Lower leg skin (tissue), 4 donors: ENCODE data around the gene NOX5. TPM values are rescaled to one million over a fixed set of nuclear protein-coding genes. Genes with fewer than 3 reads are reported as not detected.
"Not testable (repeated sequence)": the region's sequence is repeated elsewhere in the genome, so short reads cannot be mapped to it uniquely, and the experiment has no call there.

ENCODE experiments used
- DNase-seq, 2 donors: peaks; one replicate each; pipeline ENCODE4 v3.0.0-alpha.2; 2019; ENCODE audit warnings: low spot score in 2 of 2
- H3K4me3 ChIP-seq: fragments of 200-600 bp; sonication (generic); 2 replicates; pipeline ENCODE4 v1.5.1; 2017; ENCODE audit warnings: mild to moderate bottlenecking, low read depth; ENCODE audit not compliant: poor library complexity, severe bottlenecking
- POLR2A ChIP-seq, 2 donors: fragments of 450-650 bp; IDR thresholded peaks; one replicate each; pipeline ENCODE4 v1.6.1; 2016 to 2017; ENCODE audit warnings: antibody characterized with exemption in 2 of 2, mild to moderate bottlenecking in 1 of 2, moderate library complexity in 1 of 2
- WGBS, 2 donors: methylation state at CpG; one replicate each; pipeline ENCODE4 v1.1.5; 2018; 5-methylcytosine and 5-hydroxymethylcytosine counted together
- intact Hi-C: fragments of 100-400 bp; cut with DNase I; formaldehyde crosslinking; loops from one replicate; pipeline ENCODE4 v1.15.0; 2023; ENCODE audit warnings: low total_unique reads
- total RNA-seq, 4 donors: library from RNA; depleted of rRNA; stranded (reverse); fragments of >200 nt; gene quantifications; one replicate each; pipeline ENCODE4 v1.1.0, GENCODE V29; 2016
- TF ChIP-seq, protein P1 (sequence below), 3 donors: fragments of 450-650 bp; IDR thresholded peaks; one replicate each; pipeline ENCODE4 v1.5.1; 2016; ENCODE audit warnings: antibody characterized with exemption in 3 of 3, mild to moderate bottlenecking in 3 of 3, moderate library complexity in 2 of 3

Gene NOX5
- total RNA-seq, result under 1 TPM; 0.04 to 0.29 (median 0.12) TPM

- intact Hi-C loops, result no loop called here
- DNase-seq, result peak in 1 of 2 donors; percentile 36
- WGBS, 2 donors, result 71 to 74% methylated on average over 1 of the region's 1 CpG
- no peak for TF ChIP-seq POLR2A (IDR thresholded peaks at IDR 0.05)
- TF ChIP-seq, protein P1, sequence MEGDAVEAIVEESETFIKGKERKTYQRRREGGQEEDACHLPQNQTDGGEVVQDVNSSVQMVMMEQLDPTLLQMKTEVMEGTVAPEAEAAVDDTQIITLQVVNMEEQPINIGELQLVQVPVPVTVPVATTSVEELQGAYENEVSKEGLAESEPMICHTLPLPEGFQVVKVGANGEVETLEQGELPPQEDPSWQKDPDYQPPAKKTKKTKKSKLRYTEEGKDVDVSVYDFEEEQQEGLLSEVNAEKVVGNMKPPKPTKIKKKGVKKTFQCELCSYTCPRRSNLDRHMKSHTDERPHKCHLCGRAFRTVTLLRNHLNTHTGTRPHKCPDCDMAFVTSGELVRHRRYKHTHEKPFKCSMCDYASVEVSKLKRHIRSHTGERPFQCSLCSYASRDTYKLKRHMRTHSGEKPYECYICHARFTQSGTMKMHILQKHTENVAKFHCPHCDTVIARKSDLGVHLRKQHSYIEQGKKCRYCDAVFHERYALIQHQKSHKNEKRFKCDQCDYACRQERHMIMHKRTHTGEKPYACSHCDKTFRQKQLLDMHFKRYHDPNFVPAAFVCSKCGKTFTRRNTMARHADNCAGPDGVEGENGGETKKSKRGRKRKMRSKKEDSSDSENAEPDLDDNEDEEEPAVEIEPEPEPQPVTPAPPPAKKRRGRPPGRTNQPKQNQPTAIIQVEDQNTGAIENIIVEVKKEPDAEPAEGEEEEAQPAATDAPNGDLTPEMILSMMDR (IDR thresholded peaks at IDR 0.05), result no peak
- no peak within 1 kb of the TSS for H3K4me3 ChIP-seq
These were observed at the start of gene NOX5 for GRCh38 chr15:69014454-69014853. Gene NOX5 (plus strand): TSS chr15:69014695. CDS start chr15:69014736, 41 bp downstream.

- TF ChIP-seq, protein P1 (IDR thresholded peaks at IDR 0.05), result no peak
- no peak for TF ChIP-seq POLR2A (IDR thresholded peaks at IDR 0.05)
- no peak for DNase-seq
- no peak overlapping the region for H3K4me3 ChIP-seq
- intact Hi-C loops, result no loop called here
- WGBS, 2 donors, result 47 to 53% methylated on average over 5 of the region's 5 CpGs
These were observed 47.5 kb upstream of the NOX5 start for GRCh38 chr15:68966996-68967395.

GRCh38 chr15:68967948-68968347 is 46.5 kb upstream of the NOX5 start:
- no peak for TF ChIP-seq POLR2A (IDR thresholded peaks at IDR 0.05)
- TF ChIP-seq, protein P1 (IDR thresholded peaks at IDR 0.05), result no peak
- no peak overlapping the region for H3K4me3 ChIP-seq
- no peak for DNase-seq
- intact Hi-C loops, result no loop called here

DNA sequence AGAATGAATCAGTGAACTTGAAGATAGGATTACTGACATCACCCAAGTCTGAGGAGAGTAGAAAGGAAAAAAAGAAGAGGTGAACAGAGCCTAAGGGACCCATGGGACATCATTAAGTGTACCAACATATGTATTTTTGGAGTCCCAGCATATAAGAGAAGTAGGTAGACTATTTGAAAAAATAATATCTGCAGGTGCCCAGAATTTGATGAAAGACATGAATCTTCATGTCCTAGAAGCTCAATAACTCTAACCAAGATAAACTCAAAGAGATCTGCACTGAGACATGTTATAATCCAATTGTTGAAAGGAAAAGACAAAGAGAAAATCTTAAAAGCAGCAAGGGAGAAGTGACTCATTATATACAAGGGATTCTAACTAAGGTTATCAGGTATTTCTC is 45.2 kb upstream of the NOX5 start:
- no peak for TF ChIP-seq POLR2A (IDR thresholded peaks at IDR 0.05)
- TF ChIP-seq, protein P1 (IDR thresholded peaks at IDR 0.05), result no peak
- DNase-seq, result no peak
- intact Hi-C loops, result no loop called here
- no peak overlapping the region for H3K4me3 ChIP-seq

GRCh38 chr15:68972201-68973065 is 42.1 kb upstream of the NOX5 start:
- H3K4me3 ChIP-seq, result no peak overlapping the region
- intact Hi-C loops, result no loop called here
- WGBS, 2 donors, result 51 to 52% methylated on average over 4 of the region's 4 CpGs
- no peak for DNase-seq
- TF ChIP-seq, protein P1 (IDR thresholded peaks at IDR 0.05), result no peak
- no peak for TF ChIP-seq POLR2A (IDR thresholded peaks at IDR 0.05)

DNA sequence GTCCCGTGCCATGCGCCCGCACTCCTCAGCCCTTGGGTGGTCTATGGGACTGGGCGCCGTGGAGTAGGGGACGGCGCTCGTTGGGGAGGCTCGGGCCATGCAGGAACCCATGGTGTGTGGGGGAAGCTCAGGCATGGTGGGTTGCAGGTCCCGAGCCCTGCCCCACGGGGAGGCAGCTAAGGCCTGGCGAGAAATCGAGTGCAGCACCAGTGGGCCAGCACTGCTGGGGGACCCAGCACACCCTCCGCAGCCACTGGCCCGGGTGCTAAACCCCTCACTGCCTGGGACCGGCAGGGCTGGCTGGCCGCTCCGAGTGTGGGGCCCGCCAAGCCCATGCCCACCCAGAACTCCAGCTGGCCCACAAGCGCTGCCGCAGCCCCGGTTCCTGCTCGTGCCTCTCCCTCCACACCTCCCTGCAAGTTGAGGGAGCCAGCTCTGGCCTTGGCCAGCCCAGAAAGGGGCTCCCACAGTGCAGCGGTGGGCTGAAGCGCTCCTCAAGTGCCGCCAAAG is 38.8 kb upstream of the NOX5 start:
- WGBS, 2 donors, result 97 to 100% methylated on average over 8 to 11 of the region's 26 CpGs
- H3K4me3 ChIP-seq, DNase-seq, intact Hi-C loops: not testable (repeated sequence)

GRCh38 chr15:68977426-68977825 is 37.1 kb upstream of the NOX5 start:
- WGBS, 2 donors, result 89 to 93% methylated on average over 10 of the region's 10 CpGs
- DNase-seq, H3K4me3 ChIP-seq, intact Hi-C loops: not testable (repeated sequence)
